ENCODE data around the gene HS1BP3. TPM values are rescaled to one million over a fixed set of nuclear protein-coding genes. Genes with fewer than 3 reads are reported as not detected.
A peak's percentile ranks its signal among the peaks of the same experiment; 100 is the strongest.

The HS1BP3 gene
- total RNA-seq, 1 donor from 2014 or later = 33.2 TPM

- no peak for TF ChIP-seq CTCF (IDR thresholded peaks at IDR 0.05)
- no peak for DNase-seq (ENCODE audit: low spot score)
- no peaks in the 10 kb centered on the region for H3K9me3 Mint-ChIP-seq (ENCODE audit: low read depth)
- peak overlapping the region; percentile 77 for H3K4me3 Mint-ChIP-seq (ENCODE audit: unreplicated experiment)
- peaks cover 41% of the 10 kb centered on the region for H3K4me1 Mint-ChIP-seq (ENCODE audit: low read depth)
- peaks cover 35% of the 10 kb centered on the region for H3K27me3 Mint-ChIP-seq (ENCODE audit: low read depth)
- no peak overlapping the region for H3K27ac Mint-ChIP-seq (ENCODE audit: unreplicated experiment)
- H3K36me3 Mint-ChIP-seq (ENCODE audit: low read depth) = peaks cover 2% of the 10 kb centered on the region
These were observed 14.5 kb upstream of the HS1BP3 start for GRCh38 chr2:20665243-20666004.

- H3K36me3 Mint-ChIP-seq (ENCODE audit: low read depth) = peaks cover 2% of the 10 kb centered on the region
- H3K9me3 Mint-ChIP-seq (ENCODE audit: low read depth) = no peaks in the 10 kb centered on the region
- no peak overlapping the region for H3K27ac Mint-ChIP-seq (ENCODE audit: unreplicated experiment)
- peaks cover 39% of the 10 kb centered on the region for H3K27me3 Mint-ChIP-seq (ENCODE audit: low read depth)
- peak overlapping the region; percentile 77 for H3K4me3 Mint-ChIP-seq (ENCODE audit: unreplicated experiment)
- TF ChIP-seq CTCF (IDR thresholded peaks at IDR 0.05) = no peak
- DNase-seq (ENCODE audit: low spot score) = no peak
- H3K4me1 Mint-ChIP-seq (ENCODE audit: low read depth) = peaks cover 39% of the 10 kb centered on the region
These were observed 13.7 kb upstream of the HS1BP3 start for GRCh38 chr2:20664431-20665242.

- Mint-ChIP-seq H3K27me3 (ENCODE audit: low read depth) (peaks cover 38% of the 10 kb centered on the region), H3K27ac (ENCODE audit: unreplicated experiment) (no peak overlapping the region), H3K4me1 (ENCODE audit: low read depth) (peaks cover 33% of the 10 kb centered on the region), H3K4me3 (ENCODE audit: unreplicated experiment) (no peak overlapping the region), H3K9me3 (ENCODE audit: low read depth) (no peaks in the 10 kb centered on the region), H3K36me3 (ENCODE audit: low read depth) (peaks cover 2% of the 10 kb centered on the region)
- no peak for DNase-seq (ENCODE audit: low spot score)
- TF ChIP-seq CTCF (IDR thresholded peaks at IDR 0.05) = no peak
These were observed 13.1 kb upstream of the HS1BP3 start for GRCh38 chr2:20664071-20664390.

- Mint-ChIP-seq H3K27ac (ENCODE audit: unreplicated experiment) (no peak overlapping the region), H3K4me1 (ENCODE audit: low read depth) (peaks cover 30% of the 10 kb centered on the region), H3K9me3 (ENCODE audit: low read depth) (no peaks in the 10 kb centered on the region), H3K27me3 (ENCODE audit: low read depth) (peaks cover 43% of the 10 kb centered on the region), H3K36me3 (ENCODE audit: low read depth) (peaks cover 2% of the 10 kb centered on the region), H3K4me3 (ENCODE audit: unreplicated experiment) (no peak overlapping the region)
- DNase-seq (ENCODE audit: low spot score) = no peak
- TF ChIP-seq CTCF (IDR thresholded peaks at IDR 0.05) = no peak
These were observed 12.5 kb upstream of the HS1BP3 start for GRCh38 chr2:20663196-20664070.
